NCI-H69 (cell line): Measurements from ENCODE around the gene DNAH1.

ENCODE experiments used
- DNase-seq: peaks from one replicate; lab custom pipeline; 2025; lab: John Stamatoyannopoulos, UW

DNAH1 gene

GRCh38 chr3:52357151-52358080 lies 41.3 kb downstream of the DNAH1 start:
- no peak for DNase-seq

DNA sequence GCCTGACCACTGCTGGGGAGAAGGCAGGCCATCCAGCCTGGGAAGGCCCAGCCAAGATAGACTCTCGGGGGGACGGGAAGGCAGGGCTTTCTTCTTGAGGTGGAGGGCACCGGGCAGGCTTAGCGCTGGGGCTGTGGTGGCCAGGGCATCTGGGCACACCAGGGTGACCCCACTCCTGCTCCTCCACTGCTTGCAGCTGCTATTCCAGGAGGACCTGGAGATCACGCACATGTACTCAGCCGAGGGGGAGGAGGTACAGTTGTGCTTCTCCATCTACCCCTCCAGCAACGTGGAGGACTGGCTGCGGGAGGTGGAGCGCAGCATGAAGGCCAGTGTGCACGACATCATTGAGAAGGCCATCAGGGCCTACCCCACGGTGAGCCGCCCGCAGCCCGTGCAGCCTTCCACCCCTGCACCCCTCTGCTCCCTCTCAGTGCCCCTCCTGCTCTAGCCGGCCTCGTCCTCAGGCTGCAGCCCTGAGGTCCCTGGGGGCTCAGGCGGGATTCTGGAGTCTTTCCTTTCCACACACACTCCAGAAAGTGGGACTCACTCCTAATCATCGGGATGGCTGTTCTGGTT lies 42.3 kb downstream of the DNAH1 start:
- no peak for DNase-seq

GRCh38 chr3:52359116-52359855 lies 43.2 kb downstream of the DNAH1 start:
- no peak for DNase-seq

GRCh38 chr3:52361011-52361410 lies 44.9 kb downstream of the DNAH1 start:
- no peak for DNase-seq

DNA sequence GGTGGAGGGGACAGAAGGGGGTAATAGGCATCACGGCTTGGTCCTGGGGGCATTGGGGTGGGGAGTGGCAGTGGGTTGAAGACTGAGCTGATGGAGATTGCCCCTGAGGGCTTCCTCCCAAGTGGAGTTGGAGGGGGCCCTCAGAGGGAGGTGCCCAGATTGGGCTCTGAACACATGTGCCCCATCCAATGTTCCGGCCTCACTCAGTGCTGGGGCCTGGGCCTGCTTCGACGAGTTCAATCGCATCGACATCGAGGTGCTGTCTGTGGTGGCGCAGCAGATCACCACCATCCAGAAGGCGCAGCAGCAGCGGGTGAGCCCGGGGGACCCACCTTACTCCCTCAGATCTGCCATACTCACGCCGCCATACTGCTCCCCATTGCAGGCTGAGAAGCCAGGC lies 45.3 kb downstream of the DNAH1 start:
- no peak for DNase-seq

DNA sequence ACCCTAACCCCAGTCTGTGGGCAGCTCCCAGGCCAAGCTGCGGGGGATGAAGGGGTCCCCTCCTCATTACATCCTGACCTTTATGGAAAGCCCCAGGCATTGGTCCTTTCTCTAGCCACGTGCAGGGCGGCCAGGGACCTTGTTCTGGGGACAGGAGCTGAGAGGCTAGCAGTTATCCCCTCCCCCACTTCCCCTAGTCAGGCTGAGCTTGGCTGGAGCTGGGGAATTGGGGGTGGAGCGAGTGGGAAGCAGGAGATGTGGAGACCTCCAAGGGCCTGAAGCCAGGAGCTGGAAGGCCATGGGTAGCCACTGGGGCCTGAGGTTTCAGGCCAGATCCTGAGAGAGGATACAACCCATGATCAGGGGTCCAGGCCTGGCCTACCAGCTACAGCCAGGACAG lies 45.8 kb downstream of the DNAH1 start:
- no peak for DNase-seq

DNA sequence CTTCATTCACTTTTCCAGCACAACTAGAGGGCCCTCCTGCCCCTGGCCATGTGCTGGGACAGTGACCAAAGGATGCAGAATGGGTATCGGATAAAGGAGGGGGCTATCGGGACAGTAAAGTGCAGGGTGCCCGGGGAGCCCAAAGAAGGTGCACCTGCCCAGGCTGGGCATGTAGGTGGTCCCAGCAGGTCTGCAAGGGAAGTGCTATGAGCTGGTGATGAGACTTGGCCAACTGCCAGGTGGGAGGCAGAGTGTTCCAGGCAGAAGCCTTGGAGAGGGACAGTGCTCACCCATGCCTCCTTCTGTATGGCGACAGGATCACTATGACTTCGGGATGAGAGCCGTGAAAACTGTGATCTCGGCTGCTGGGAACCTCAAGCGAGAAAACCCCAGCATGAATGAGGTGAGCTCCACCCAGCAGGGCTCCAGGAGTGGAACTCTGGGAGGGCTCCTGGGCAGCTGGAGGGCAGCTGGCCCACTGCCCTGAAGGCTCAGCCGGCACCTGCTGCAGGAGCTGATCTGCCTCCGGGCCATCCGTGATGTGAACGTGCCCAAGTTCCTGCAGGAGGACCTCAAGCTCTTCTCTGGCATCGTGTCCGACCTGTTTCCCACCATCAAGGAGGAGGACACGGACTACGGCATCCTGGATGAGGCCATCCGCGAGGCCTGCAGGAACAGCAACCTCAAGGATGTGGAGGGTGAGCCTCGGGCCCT lies 48.4 kb downstream of the DNAH1 start:
- DNase-seq, result peak; percentile 14

DNA sequence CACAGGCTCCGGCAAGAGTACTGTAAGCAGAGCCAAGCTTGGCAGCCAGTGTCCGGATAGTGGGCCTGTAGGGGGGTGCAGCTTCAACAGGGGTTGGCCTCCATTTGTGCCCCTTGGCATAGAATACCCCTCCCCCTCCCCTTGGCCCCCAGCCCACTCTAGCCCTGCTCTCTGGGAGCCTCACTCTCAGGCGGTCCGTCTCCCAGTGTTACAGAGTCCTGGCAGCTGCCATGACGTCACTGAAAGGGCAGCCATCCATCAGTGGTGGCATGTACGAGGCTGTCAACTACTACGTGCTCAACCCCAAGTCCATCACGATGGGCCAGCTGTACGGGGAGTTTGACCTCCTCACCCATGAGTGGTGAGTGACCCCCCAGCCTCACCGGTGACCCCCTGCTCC lies 50.4 kb downstream of the DNAH1 start:
- DNase-seq, result no peak

DNA sequence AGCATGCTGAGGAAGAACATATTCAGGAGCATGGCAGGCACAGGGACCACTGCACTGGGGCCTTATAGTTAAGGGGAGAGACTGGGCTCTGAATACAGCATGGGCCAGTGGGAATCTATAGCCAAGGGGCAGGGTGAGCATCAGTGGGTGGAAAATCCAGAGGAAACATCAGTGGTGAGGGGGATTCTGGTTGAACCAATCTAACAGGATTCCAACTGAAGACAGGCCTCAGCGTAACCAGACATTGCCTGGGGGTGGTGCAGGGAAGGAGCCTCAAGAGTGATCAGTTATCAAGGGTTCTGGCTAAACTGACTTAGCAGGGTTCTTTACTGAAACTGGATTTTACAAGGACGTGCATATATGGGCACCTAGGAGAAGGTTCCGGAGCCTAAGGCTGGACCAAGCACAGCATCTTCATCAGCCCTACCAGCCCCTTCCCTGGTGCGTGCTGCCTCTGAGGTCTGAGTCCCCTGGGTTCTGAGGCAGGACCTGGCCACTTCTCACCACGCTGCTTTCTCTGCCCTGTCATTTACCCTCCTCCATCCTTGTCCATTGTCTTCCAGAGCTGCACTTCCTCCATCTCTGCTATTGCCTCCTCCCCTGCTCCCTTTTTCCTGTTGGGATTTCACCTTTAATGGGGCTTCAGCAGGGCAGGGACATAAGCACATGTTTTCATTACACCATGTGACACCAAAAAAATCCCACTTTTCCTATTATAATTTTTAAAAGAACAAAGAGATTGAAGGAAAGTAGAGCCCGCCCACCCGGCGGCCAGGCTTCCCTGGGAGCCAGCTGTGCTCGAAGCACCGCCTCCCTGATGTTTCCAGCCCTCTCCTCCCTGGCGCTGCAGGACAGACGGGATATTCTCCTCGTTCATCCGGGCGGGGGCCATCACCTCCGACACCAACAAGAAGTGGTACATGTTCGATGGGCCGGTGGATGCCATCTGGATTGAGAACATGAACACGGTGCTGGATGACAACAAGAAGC lies 52.1 kb downstream of the DNAH1 start:
- peak; percentile 15 for DNase-seq

- DNase-seq, result no peak
These were observed 54.4 kb downstream of the DNAH1 start for GRCh38 chr3:52370531-52370930.

GRCh38 chr3:52372822-52373504 lies 56.8 kb downstream of the DNAH1 start:
- no peak for DNase-seq

- no peak for DNase-seq
These were observed 57.6 kb downstream of the DNAH1 start for GRCh38 chr3:52373676-52374075.

GRCh38 chr3:52374173-52374572 lies 58.1 kb downstream of the DNAH1 start:
- no peak for DNase-seq

DNA sequence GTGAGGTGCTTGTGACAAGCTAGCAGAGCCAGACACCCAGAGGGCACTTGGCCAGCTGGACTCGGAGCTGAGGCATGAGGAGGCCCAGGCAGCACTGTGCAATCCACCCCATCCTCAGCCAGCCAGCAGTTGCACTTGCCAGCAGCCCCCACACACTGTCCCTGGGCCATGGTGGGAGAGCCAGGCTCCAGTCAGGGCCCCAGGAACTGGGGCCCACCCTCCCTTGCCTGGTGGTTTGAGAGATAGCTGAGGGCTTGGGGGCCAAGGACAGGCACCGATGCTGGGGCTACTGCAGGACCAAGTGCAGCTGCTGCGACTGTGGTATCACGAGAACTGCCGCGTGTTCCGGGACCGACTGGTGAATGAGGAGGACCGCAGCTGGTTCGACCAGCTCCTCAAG lies 63.5 kb downstream of the DNAH1 start:
- no peak for DNase-seq

DNA sequence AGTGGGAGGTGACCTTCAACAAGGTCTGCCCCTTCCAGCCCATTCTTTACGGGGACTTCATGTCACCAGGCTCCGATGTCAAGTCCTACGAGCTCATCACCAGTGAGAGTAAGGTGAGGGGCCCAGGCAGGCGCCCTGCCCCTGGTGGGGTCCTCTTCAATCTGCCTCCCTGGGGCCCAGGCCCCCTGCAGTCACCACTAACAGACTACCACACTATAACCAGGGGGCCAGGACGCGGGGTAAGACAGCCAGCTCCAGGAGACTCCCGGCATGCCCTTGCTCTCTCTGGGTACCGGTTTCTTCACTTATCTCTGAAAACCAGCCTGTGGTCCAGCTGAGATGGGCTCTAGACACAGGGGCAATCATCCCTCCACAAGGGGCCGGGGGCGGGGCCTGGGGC lies 63.9 kb downstream of the DNAH1 start:
- no peak for DNase-seq

DNA sequence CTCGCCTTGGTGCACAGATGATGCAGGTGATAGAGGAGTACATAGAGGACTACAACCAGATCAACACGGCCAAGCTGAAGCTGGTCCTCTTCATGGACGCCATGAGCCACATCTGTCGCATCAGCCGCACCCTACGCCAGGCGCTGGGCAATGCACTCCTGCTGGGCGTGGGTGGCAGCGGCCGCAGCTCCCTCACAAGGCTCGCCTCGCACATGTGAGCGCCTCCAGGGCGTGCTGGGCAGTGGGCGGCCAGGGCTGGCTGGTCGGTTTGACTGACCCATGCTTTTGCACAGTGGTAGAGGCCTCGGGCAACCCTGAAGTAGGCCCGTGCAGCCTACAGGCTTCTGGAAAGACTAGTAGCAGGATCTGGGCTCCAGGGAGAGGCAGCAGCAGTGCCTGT lies 65.5 kb downstream of the DNAH1 start:
- DNase-seq, result no peak

DNA sequence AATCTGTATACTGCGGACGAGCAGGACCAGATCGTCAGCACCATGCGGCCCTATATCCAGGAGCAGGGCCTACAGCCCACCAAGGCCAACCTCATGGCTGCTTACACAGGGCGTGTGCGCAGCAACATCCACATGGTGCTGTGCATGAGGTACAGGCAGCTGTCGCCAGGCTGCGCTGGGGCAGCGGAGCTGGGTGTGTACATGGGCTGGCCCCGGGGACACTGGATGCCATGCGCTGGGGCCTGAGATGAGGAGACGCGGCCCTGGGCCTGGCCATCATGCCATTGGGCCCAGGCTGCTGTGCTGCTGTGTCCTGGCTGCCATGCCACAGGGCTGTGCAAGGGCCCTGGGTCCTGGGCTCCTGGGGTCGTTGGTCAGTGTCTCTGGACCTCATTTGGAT lies 67.3 kb downstream of the DNAH1 start:
- no peak for DNase-seq

GRCh38 chr3:52384019-52384761 lies 68.1 kb downstream of the DNAH1 start:
- DNase-seq, result no peak

DNA sequence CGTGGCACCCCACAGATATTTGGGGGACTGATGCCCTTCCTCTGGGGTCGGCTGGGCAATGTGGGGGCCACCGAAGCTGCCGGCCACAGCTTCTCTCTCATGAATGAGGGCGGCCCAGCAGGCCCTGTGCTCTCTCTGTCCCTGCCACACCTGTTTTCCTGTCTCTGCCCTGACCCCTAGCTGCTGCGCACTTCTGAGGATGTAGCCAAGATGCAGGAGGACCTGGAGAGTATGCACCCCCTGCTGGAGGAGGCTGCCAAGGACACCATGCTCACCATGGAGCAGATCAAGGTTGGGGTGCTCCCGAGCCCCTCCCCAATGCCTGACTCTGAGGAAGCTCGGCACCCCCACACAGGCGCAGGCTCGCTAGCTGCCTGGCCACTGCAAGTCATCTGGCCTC lies 69.0 kb downstream of the DNAH1 start:
- peak; percentile 37 for DNase-seq

GRCh38 chr3:52387481-52387880 lies 71.4 kb downstream of the DNAH1 start:
- DNase-seq, result no peak
